HepG2 (cell line): ENCODE measurements around the gene IRF2BPL. TPM values are rescaled to one million over a fixed set of nuclear protein-coding genes. Genes with fewer than 3 reads are reported as not detected.

ENCODE experiments used
- CENPX ChIP-seq: sonication (generic); formaldehyde crosslinking; IDR thresholded peaks from 2 replicates; pipeline ENCODE4 v1.9.0; 2021; ENCODE audit warnings: mild to moderate bottlenecking, missing genetic modification reagents, moderate library complexity
- CREM ChIP-seq, 2 experiments: sonication (generic) in 1 of 2; formaldehyde crosslinking in 1 of 2; IDR thresholded peaks; 2 replicates each; pipeline versions ENCODE4 v1.4.0 to v1.6.1; 2016 to 2020; ENCODE audit warnings: antibody characterized with exemption in 1 of 2, mild to moderate bottlenecking in 1 of 2, missing genetic modification reagents in 1 of 2
- GABPA ChIP-seq, 2 experiments: IDR thresholded peaks; 2 replicates each; pipeline ENCODE4 v1.6.1; 2011 to 2016; ENCODE audit warnings: low read depth in 2 of 2, low read length in 1 of 2, missing biosample characterization in 1 of 2, missing genetic modification characterization in 1 of 2
- GMEB1 ChIP-seq: sonication (generic); formaldehyde crosslinking; IDR thresholded peaks from 2 replicates; pipeline ENCODE4 v1.5.1; 2020; ENCODE audit warnings: missing genetic modification reagents, mild to moderate bottlenecking, borderline replicate concordance
- GTF3A ChIP-seq: sonication (generic); formaldehyde crosslinking; conservative IDR thresholded peaks from 2 replicates; pipeline ENCODE4 v1.4.0; 2020; ENCODE audit warnings: mild to moderate bottlenecking, missing genetic modification reagents
- KIAA2018 ChIP-seq: sonication (generic); formaldehyde crosslinking; IDR thresholded peaks from 2 replicates; pipeline ENCODE4 v1.5.0; 2020; ENCODE audit warnings: mild to moderate bottlenecking, missing genetic modification reagents, borderline replicate concordance
- MXD3 ChIP-seq: IDR thresholded peaks from 2 replicates; pipeline ENCODE4 v1.6.1; 2016; ENCODE audit warnings: mild to moderate bottlenecking, missing biosample characterization, missing genetic modification reagents
- PAWR ChIP-seq: sonication (generic); formaldehyde crosslinking; IDR thresholded peaks from 2 replicates; pipeline ENCODE4 v1.4.0; 2020; ENCODE audit warnings: missing genetic modification reagents, mild to moderate bottlenecking, borderline replicate concordance
- RARG ChIP-seq: sonication (generic); formaldehyde crosslinking; IDR thresholded peaks from 2 replicates; pipeline ENCODE4 v1.4.0; 2020; ENCODE audit warnings: low read depth, mild to moderate bottlenecking, missing genetic modification reagents
- SALL1 ChIP-seq: sonication (generic); formaldehyde crosslinking; IDR thresholded peaks from 2 replicates; pipeline ENCODE4 v1.8.0; 2022; ENCODE audit warnings: mild to moderate bottlenecking, missing genetic modification reagents
- WIZ ChIP-seq: sonication (generic); formaldehyde crosslinking; IDR thresholded peaks from 2 replicates; pipeline ENCODE4 v1.5.1; 2020; ENCODE audit warnings: mild to moderate bottlenecking, missing genetic modification reagents
- ZNF770 ChIP-seq: sonication (generic); formaldehyde crosslinking; IDR thresholded peaks from 2 replicates; pipeline ENCODE4 v1.5.0; 2020; ENCODE audit warnings: mild to moderate bottlenecking, missing genetic modification reagents
- ZNF790 ChIP-seq: sonication (generic); formaldehyde crosslinking; IDR thresholded peaks from 2 replicates; pipeline ENCODE4 v1.8.0; 2022; ENCODE audit warnings: missing genetic modification reagents, mild to moderate bottlenecking, borderline replicate concordance
- ZSCAN20 ChIP-seq: sonication (generic); formaldehyde crosslinking; IDR thresholded peaks from 2 replicates; pipeline ENCODE4 v1.4.0; 2020; ENCODE audit warnings: missing genetic modification reagents, mild to moderate bottlenecking, borderline replicate concordance
- polyA plus RNA-seq, 8 experiments: library from polyadenylated mRNA; depleted of rRNA in 3 of 8; stranded (reverse) in 7 of 8; unstranded in 1 of 8; fragments of >200 nt; fragmentation: Illumina TruSeq in 4 of 8; extraction: Trizol in 4 of 8; gene quantifications; 2 replicates each; pipeline versions ENCODE4 v1.2.1 to v1.2.3, GENCODE V29; 2011 to 2016; ENCODE audit warnings: low read depth in 4 of 8, missing spikeins in 1 of 8, mixed read lengths in 1 of 8; ENCODE audit not compliant: insufficient read depth in 1 of 8
- total RNA-seq, 5 experiments: library from RNA; depleted of rRNA; stranded (reverse); fragments of >200 nt; fragmentation: Illumina TruSeq; extraction: Trizol; gene quantifications; 2 replicates each; pipeline ENCODE4 v1.2.3, GENCODE V29; 2016; ENCODE audit warnings: low read depth in 1 of 5

IRF2BPL gene
- total and polyA plus RNA-seq, 2 of the 13 experiments (the other 11 are each of a cell fraction or from before 2014, with no cell fraction given): 6.6 to 8.4 TPM

- TF ChIP-seq KIAA2018 (no peak), PAWR (CRISPR knock-in tag) (no peak), ZNF770 (CRISPR knock-in tag) (0 out of 2 replicates have a peak, but pooled peaks have one; percentile 19), SALL1 (CRISPR knock-in tag) (peak; percentile 20; the same call in 1 of the 2 replicates), MXD3 (no peak), WIZ (CRISPR knock-in tag) (no peak), RARG (no peak), CENPX (CRISPR knock-in tag) (no peak), GABPA (IDR thresholded peaks at IDR 0.05; ENCODE audit: low read depth, low read length) (no peak), GABPA (CRISPR knock-in tag; IDR thresholded peaks at IDR 0.05; ENCODE audit: low read depth) (no peak), CREM (IDR thresholded peaks at IDR 0.05) (no peak), CREM (CRISPR knock-in tag; IDR thresholded peaks at IDR 0.05) (no peak), ZNF790 (CRISPR knock-in tag) (no peak), ZSCAN20 (CRISPR knock-in tag) (no peak), GTF3A (CRISPR knock-in tag) (no peak), GMEB1 (CRISPR knock-in tag) (no peak)
These were observed 14.4 kb downstream of the IRF2BPL start (continued) for GRCh38 chr14:77014004-77014604.
